Trophoblast cell (in vitro differentiated cells and primary cell): ENCODE measurements around the gene CST11.
A peak's percentile ranks its signal among the peaks of the same experiment; 100 is the strongest.

Source experiments
- DNase-seq, 2 donors: peaks; one replicate each; pipeline ENCODE4 v3.0.0-alpha.2; 2016
- H2AFZ ChIP-seq: 2 replicates; pipeline ENCODE4 v1.6.1; 2013; ENCODE audit warnings: low read length, moderate library complexity, mild to moderate bottlenecking; ENCODE audit not compliant: insufficient read depth, poor library complexity
- H2AK5ac ChIP-seq: 2 replicates; pipeline ENCODE4 v1.6.1; 2013; ENCODE audit warnings: mild to moderate bottlenecking, low read length
- H2BK120ac ChIP-seq: 2 replicates; pipeline ENCODE4 v1.6.1; 2013; ENCODE audit warnings: low read length, mild to moderate bottlenecking, moderate library complexity; ENCODE audit not compliant: insufficient read depth, poor library complexity
- H2BK12ac ChIP-seq: 2 replicates; pipeline ENCODE4 v1.6.1; 2013; ENCODE audit warnings: mild to moderate bottlenecking, low read length, moderate library complexity
- H2BK5ac ChIP-seq: 2 replicates; pipeline ENCODE4 v1.6.1; 2013; ENCODE audit warnings: low read length, low read depth, moderate library complexity, mild to moderate bottlenecking; ENCODE audit not compliant: poor library complexity
- H3K14ac ChIP-seq: 2 replicates; pipeline ENCODE4 v1.6.1; 2013; ENCODE audit warnings: mild to moderate bottlenecking, low read length
- H3K18ac ChIP-seq: 2 replicates; pipeline ENCODE4 v1.6.1; 2013; ENCODE audit warnings: mild to moderate bottlenecking, low read length
- H3K23ac ChIP-seq: 2 replicates; pipeline ENCODE4 v1.6.1; 2013; ENCODE audit warnings: low read length
- H3K27ac ChIP-seq: 2 replicates; pipeline ENCODE4 v1.5.1; 2013; ENCODE audit warnings: low read depth, mild to moderate bottlenecking, inconsistent platforms, low read length, moderate library complexity
- H3K27me3 ChIP-seq: 2 replicates; pipeline ENCODE4 v1.6.1; 2013; ENCODE audit warnings: inconsistent platforms, mild to moderate bottlenecking, low read length, moderate library complexity; ENCODE audit not compliant: insufficient read depth
- H3K36me3 ChIP-seq, 2 experiments: 1 replicate in 1 of 2; 2 replicates in 1 of 2; pipeline ENCODE4 v1.6.1; 2013; ENCODE audit warnings: low read length in 2 of 2, mild to moderate bottlenecking in 2 of 2, moderate library complexity in 1 of 2; ENCODE audit not compliant: insufficient read depth in 2 of 2, control insufficient read depth in 1 of 2
- H3K4ac ChIP-seq: 2 replicates; pipeline ENCODE4 v1.6.1; 2013; ENCODE audit warnings: low read depth, mild to moderate bottlenecking, low read length, moderate library complexity
- H3K4me1 ChIP-seq, 2 experiments: 1 replicate in 1 of 2; 2 replicates in 1 of 2; pipeline ENCODE4 v1.6.1; 2013; ENCODE audit warnings: low read length in 2 of 2, mild to moderate bottlenecking in 2 of 2, moderate library complexity in 1 of 2; ENCODE audit not compliant: insufficient read depth in 2 of 2, control insufficient read depth in 1 of 2
- H3K4me2 ChIP-seq: 2 replicates; pipeline ENCODE4 v1.6.1; 2013; ENCODE audit warnings: inconsistent platforms, mild to moderate bottlenecking, low read length, moderate library complexity
- H3K4me3 ChIP-seq: 2 replicates; pipeline ENCODE4 v1.5.1; 2013; ENCODE audit warnings: mild to moderate bottlenecking, low read depth, low read length, inconsistent platforms
- H3K79me1 ChIP-seq: one replicate; pipeline ENCODE4 v1.6.1; 2013; ENCODE audit warnings: low read length
- H3K79me2 ChIP-seq: 2 replicates; pipeline ENCODE4 v1.6.1; 2013; ENCODE audit warnings: low read length, mild to moderate bottlenecking; ENCODE audit not compliant: control insufficient read depth, insufficient read depth, poor library complexity
- H3K9ac ChIP-seq: 2 replicates; pipeline ENCODE4 v1.6.1; 2013; ENCODE audit warnings: mild to moderate bottlenecking, low read length
- H3K9me3 ChIP-seq: 2 replicates; pipeline ENCODE4 v1.6.1; 2013; ENCODE audit warnings: low read depth, mild to moderate bottlenecking, control low read depth, inconsistent platforms, low read length; ENCODE audit not compliant: insufficient read depth
- H4K12ac ChIP-seq: 2 replicates; pipeline ENCODE4 v1.6.1; 2013; ENCODE audit warnings: low read depth, mild to moderate bottlenecking, low read length, moderate library complexity
- H4K8ac ChIP-seq: 2 replicates; pipeline ENCODE4 v1.6.1; 2013; ENCODE audit warnings: low read depth, mild to moderate bottlenecking, low read length, moderate library complexity
- H4K91ac ChIP-seq: one replicate; pipeline ENCODE4 v1.6.1; 2013; ENCODE audit warnings: low read depth, mild to moderate bottlenecking, low read length, moderate library complexity
- WGBS: extraction: QIAGEN DNeasy Blood & Tissue Kit; methylation state at CpG from one replicate; pipeline ENCODE4 v1.1.7; 2013; ENCODE audit warnings: missing lambda C conversion rate; ENCODE audit not compliant: insufficient read length, insufficient coverage; ENCODE audit errors: extremely low coverage; 5-methylcytosine and 5-hydroxymethylcytosine counted together

The CST11 gene

DNA sequence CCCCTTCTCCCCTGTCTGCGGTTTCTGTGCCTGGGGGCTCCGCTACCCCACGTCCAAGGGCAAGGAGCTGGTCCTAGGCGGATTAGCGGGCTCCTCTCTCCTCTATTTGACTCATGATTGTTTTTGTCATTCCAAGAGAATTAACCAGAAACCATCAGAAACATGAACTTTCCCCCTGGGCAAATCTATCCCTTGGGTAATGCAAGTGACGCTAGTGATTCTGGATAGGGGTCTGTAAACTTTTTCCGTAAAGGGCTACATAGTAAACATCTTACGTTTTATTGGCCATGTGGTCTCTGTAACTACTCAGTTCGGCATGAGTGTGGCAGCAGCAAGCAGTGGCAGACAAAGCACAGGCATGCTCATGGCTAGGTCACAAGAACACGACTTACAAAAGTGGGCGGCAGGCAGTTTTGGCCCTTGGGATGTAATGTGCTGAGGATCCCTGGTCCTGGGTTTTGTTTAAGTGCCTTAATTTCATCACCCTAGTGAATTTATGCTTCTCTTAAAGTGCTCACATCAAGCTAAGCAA, 654 bp downstream of the CST11 start:
- Histone ChIP-seq H3K23ac (no peak overlapping the region), H3K4me1 (no peaks in the 10 kb centered on the region), H2AFZ (no peak overlapping the region), H4K12ac (no peak overlapping the region), H3K36me3 (no peaks in the 10 kb centered on the region), H3K79me1 (no peaks in the 10 kb centered on the region), H4K91ac (no peak overlapping the region), H2BK12ac (no peak overlapping the region), H3K4me2 (no peak overlapping the region), H3K9ac (no peak overlapping the region), H3K9me3 (peaks cover 5% of the 10 kb centered on the region), H3K14ac (no peak overlapping the region), H3K27me3 (no peaks in the 10 kb centered on the region), H4K8ac (no peak overlapping the region), H2BK5ac (no peak overlapping the region), H3K18ac (no peak overlapping the region), H3K4ac (no peak overlapping the region), H2AK5ac (no peak overlapping the region), H3K27ac (no peak overlapping the region), H3K79me2 (no peaks in the 10 kb centered on the region), H2BK120ac (no peak overlapping the region), H3K4me3 (no peak overlapping the region)
- WGBS = no CpG with 5 or more reads among the region's 11 CpGs
- DNase-seq = peak; percentile 41 to 66

DNA sequence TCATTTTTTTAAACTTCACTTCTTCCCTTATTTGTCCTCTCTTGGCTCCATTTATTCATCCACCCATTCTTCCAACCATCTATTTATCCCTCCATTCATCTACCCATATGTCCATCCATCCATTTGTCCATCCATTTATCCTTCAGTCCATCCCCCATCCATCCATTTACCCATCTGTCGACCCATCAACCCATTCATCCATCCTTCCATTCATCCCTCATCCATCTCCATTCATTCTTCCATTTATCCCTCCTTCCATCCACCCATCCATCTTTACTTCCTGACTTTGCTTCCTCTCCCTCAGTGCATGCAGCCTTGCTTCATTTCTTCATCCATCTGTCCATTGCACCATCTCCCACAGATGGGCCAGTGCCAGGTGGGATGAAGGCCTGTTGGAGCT, 1.8 kb downstream of the CST11 start:
- H3K4ac ChIP-seq = no peak overlapping the region
- H3K4me3 ChIP-seq = no peak overlapping the region
- no peak for DNase-seq
- no peak overlapping the region for H4K8ac ChIP-seq
- H3K9ac ChIP-seq = no peak overlapping the region
- peaks cover 2 to 3% of the 10 kb centered on the region in 2 experiments for H3K4me1 ChIP-seq
- 100% methylated on average over 1 of the region's 1 CpG for WGBS
- H3K18ac ChIP-seq = no peak overlapping the region
- H4K12ac ChIP-seq = no peak overlapping the region
- H2AFZ ChIP-seq = no peak overlapping the region
- no peak overlapping the region for H3K23ac ChIP-seq
- no peak overlapping the region for H3K14ac ChIP-seq
- no peak overlapping the region for H2AK5ac ChIP-seq
- no peak overlapping the region for H3K27ac ChIP-seq
- H3K36me3 ChIP-seq = no peaks in the 10 kb centered on the region
- no peak overlapping the region for H2BK120ac ChIP-seq
- H3K79me1 ChIP-seq = no peaks in the 10 kb centered on the region
- no peak overlapping the region for H3K4me2 ChIP-seq
- H2BK5ac ChIP-seq = no peak overlapping the region
- H3K79me2 ChIP-seq = no peaks in the 10 kb centered on the region
- no peak overlapping the region for H4K91ac ChIP-seq
- H3K9me3 ChIP-seq = peaks cover 4% of the 10 kb centered on the region
- no peak overlapping the region for H2BK12ac ChIP-seq
- H3K27me3 ChIP-seq = no peaks in the 10 kb centered on the region

DNA sequence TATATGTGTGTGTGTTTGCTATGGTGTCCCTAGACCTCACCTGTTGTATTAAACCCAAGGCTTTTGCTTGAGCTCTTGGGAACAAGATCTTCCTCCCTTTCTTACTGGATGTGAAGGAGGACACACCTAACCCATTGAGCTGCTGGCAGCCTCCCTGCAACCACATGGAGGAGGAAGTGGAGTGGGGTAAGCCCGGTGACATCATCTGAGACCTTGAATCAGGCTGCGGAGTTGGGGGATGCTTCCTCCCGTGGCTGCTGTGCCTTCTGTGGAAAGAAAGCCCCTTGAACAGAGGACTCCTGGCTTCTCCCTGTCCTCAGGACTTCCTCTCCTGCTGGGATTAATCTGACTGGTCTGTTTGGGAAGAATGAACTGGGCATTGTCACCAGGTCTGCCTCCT, 3.3 kb downstream of the CST11 start:
- H2AFZ ChIP-seq = no peak overlapping the region
- H3K23ac ChIP-seq = no peak overlapping the region
- H3K79me2 ChIP-seq = no peaks in the 10 kb centered on the region
- no peak overlapping the region for H3K14ac ChIP-seq
- no peaks in the 10 kb centered on the region for H3K9me3 ChIP-seq
- H4K8ac ChIP-seq = no peak overlapping the region
- no peak overlapping the region for H4K12ac ChIP-seq
- no peak for DNase-seq
- H3K9ac ChIP-seq = no peak overlapping the region
- no peaks in the 10 kb centered on the region for H3K79me1 ChIP-seq
- no peak overlapping the region for H3K18ac ChIP-seq
- no peak overlapping the region for H2BK12ac ChIP-seq
- H3K27me3 ChIP-seq = no peaks in the 10 kb centered on the region
- no peak overlapping the region for H3K4me3 ChIP-seq
- H2AK5ac ChIP-seq = no peak overlapping the region
- no peak overlapping the region for H3K4ac ChIP-seq
- H3K27ac ChIP-seq = no peak overlapping the region
- peaks cover 4 to 6% of the 10 kb centered on the region in 2 experiments for H3K4me1 ChIP-seq
- H3K4me2 ChIP-seq = no peak overlapping the region
- H4K91ac ChIP-seq = no peak overlapping the region
- no peak overlapping the region for H2BK120ac ChIP-seq
- WGBS = no CpG with 5 or more reads among the region's 3 CpGs
- H3K36me3 ChIP-seq = no peaks in the 10 kb centered on the region
- H2BK5ac ChIP-seq = no peak overlapping the region

DNA sequence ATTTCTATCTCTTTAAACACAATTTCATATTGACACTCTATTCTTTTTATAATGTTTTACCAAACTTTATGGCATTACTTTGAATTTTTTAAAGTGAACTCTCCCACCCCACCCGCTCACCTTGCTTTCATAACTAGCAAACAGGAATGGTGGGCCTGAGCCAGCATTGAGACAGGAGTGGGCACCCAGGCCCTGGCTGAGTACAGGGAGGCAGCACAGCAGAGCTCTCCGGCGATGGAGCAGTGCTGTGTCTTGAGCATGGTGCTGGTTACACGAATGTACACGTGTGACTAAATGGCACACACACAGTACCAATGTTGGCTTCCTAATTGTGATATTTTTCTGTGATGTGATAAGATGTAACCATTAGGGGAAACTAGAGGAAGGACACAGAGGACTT, 4.5 kb downstream of the CST11 start:
- no peak overlapping the region for H2AK5ac ChIP-seq
- H3K79me1 ChIP-seq = no peaks in the 10 kb centered on the region
- no peak overlapping the region for H3K23ac ChIP-seq
- no peak overlapping the region for H2BK5ac ChIP-seq
- no peak overlapping the region for H3K4me3 ChIP-seq
- H3K36me3 ChIP-seq = no peaks in the 10 kb centered on the region
- no CpG with 5 or more reads among the region's 5 CpGs for WGBS
- H3K9me3 ChIP-seq = no peaks in the 10 kb centered on the region
- no peak overlapping the region for H3K14ac ChIP-seq
- H3K27me3 ChIP-seq = no peaks in the 10 kb centered on the region
- no peak overlapping the region for H2BK120ac ChIP-seq
- H3K27ac ChIP-seq = no peak overlapping the region
- no peak overlapping the region for H4K12ac ChIP-seq
- H3K9ac ChIP-seq = no peak overlapping the region
- H3K18ac ChIP-seq = no peak overlapping the region
- no peak overlapping the region for H2BK12ac ChIP-seq
- H4K8ac ChIP-seq = no peak overlapping the region
- H2AFZ ChIP-seq = no peak overlapping the region
- no peak overlapping the region for H3K4me2 ChIP-seq
- peaks cover 4 to 6% of the 10 kb centered on the region in 2 experiments for H3K4me1 ChIP-seq
- no peak for DNase-seq
- H4K91ac ChIP-seq = no peak overlapping the region
- H3K4ac ChIP-seq = no peak overlapping the region
- no peaks in the 10 kb centered on the region for H3K79me2 ChIP-seq
